Stimulated activated naive B cell treated with anti-CD40 and anti-IgM and Interleukin-4, amounts not matched to agents 10 μg/mL and 1 μg/mL and 100 μg/mL, for 72 hours (primary cell): ENCODE measurements around the gene KIAA1217.
A peak's percentile ranks its signal among the peaks of the same experiment; 100 is the strongest.

ENCODE experiments used
- ATAC-seq, 2 donors: fragments of 150-1000 bp; cut with Tn5 transposase; replicated peaks; 2 replicates each; pipeline ENCODE4 v1.10.0; 2021; ENCODE audit warnings: moderate library complexity in 1 of 2
- DNase-seq: peaks from one replicate; pipeline ENCODE4 v3.0.0; 2021
- H3K27ac Mint-ChIP-seq: one replicate; pipeline ENCODE4 v1.8.0; 2022; ENCODE audit warnings: mild to moderate bottlenecking, mixed read lengths
- H3K27me3 Mint-ChIP-seq, 2 donors: one replicate each; pipeline ENCODE4 v1.8.0; 2022; ENCODE audit warnings: mixed read lengths in 2 of 2
- H3K36me3 Mint-ChIP-seq, 2 donors: one replicate each; pipeline ENCODE4 v1.8.0; 2022; ENCODE audit warnings: mixed read lengths in 2 of 2, mild to moderate bottlenecking in 1 of 2
- H3K4me1 Mint-ChIP-seq, 2 donors: one replicate each; pipeline ENCODE4 v1.8.0; 2022; ENCODE audit warnings: mixed read lengths in 2 of 2, mild to moderate bottlenecking in 1 of 2
- H3K4me3 Mint-ChIP-seq, 2 donors: one replicate each; pipeline ENCODE4 v1.8.0; 2022; ENCODE audit warnings: mild to moderate bottlenecking in 2 of 2, mixed read lengths in 2 of 2, moderate library complexity in 1 of 2
- H3K9me3 Mint-ChIP-seq, 2 donors: one replicate each; pipeline ENCODE4 v1.8.0; 2022; ENCODE audit warnings: mixed read lengths in 2 of 2, mild to moderate bottlenecking in 1 of 2

The KIAA1217 gene

GRCh38 chr10:24357344-24358004 lies 148.5 kb downstream of the KIAA1217 start:
- Mint-ChIP-seq H3K27ac (no peak overlapping the region), H3K4me3 (no peak overlapping the region), H3K36me3 (no peaks in the 10 kb centered on the region), H3K9me3 (no peaks in the 10 kb centered on the region), H3K27me3 (no peaks in the 10 kb centered on the region), H3K4me1 (no peaks in the 10 kb centered on the region)
- DNase-seq (no peak), ATAC-seq (no peak)

- no peaks in the 10 kb centered on the region for H3K9me3 Mint-ChIP-seq
- no peak for DNase-seq
- no peaks in the 10 kb centered on the region for H3K36me3 Mint-ChIP-seq
- ATAC-seq: no peak
- H3K27me3 Mint-ChIP-seq: no peaks in the 10 kb centered on the region
- H3K27ac Mint-ChIP-seq: no peak overlapping the region
- H3K4me3 Mint-ChIP-seq: no peak overlapping the region
- H3K4me1 Mint-ChIP-seq: no peaks in the 10 kb centered on the region
These were observed 149.1 kb downstream of the KIAA1217 start for GRCh38 chr10:24358022-24358421.

- no peaks in the 10 kb centered on the region for H3K9me3 Mint-ChIP-seq
- no peak overlapping the region for H3K27ac Mint-ChIP-seq
- H3K36me3 Mint-ChIP-seq: no peaks in the 10 kb centered on the region
- DNase-seq (no peak), ATAC-seq (peak; percentile 38 to 49)
- H3K4me3 Mint-ChIP-seq: no peak overlapping the region
- H3K27me3 Mint-ChIP-seq: no peaks in the 10 kb centered on the region
- no peaks in the 10 kb centered on the region for H3K4me1 Mint-ChIP-seq
These were observed 151.6 kb downstream of the KIAA1217 start for GRCh38 chr10:24360282-24361127.

- no peaks in the 10 kb centered on the region for H3K4me1 Mint-ChIP-seq
- DNase-seq (no peak), ATAC-seq (no peak)
These were observed 154.1 kb downstream of the KIAA1217 start for GRCh38 chr10:24363070-24363469.

GRCh38 chr10:24367688-24368087 lies 158.8 kb downstream of the KIAA1217 start:
- Mint-ChIP-seq H3K4me1 (no peaks in the 10 kb centered on the region), H3K4me3 (no peak overlapping the region)
- DNase-seq: no peak

More at GRCh38 chr10:24363070-24363469, 154.1 kb downstream of the KIAA1217 start:
- Mint-ChIP-seq H3K36me3 (no peaks in the 10 kb centered on the region), H3K9me3 (no peaks in the 10 kb centered on the region), H3K27ac (no peak overlapping the region), H3K4me3 (no peak overlapping the region), H3K27me3 (no peaks in the 10 kb centered on the region)

GRCh38 chr10:24370877-24371276 lies 161.9 kb downstream of the KIAA1217 start:
- Mint-ChIP-seq H3K27ac (no peak overlapping the region), H3K27me3 (no peaks in the 10 kb centered on the region), H3K9me3 (peaks cover 4 to 6% of the 10 kb centered on the region in 2 donors), H3K4me3 (no peak overlapping the region), H3K36me3 (no peaks in the 10 kb centered on the region), H3K4me1 (no peaks in the 10 kb centered on the region)
- no peak for ATAC-seq
- DNase-seq: no peak

More at GRCh38 chr10:24367688-24368087, 158.8 kb downstream of the KIAA1217 start:
- Mint-ChIP-seq H3K27ac (no peak overlapping the region), H3K9me3 (peaks cover 4% of the 10 kb centered on the region in 2 donors), H3K36me3 (no peaks in the 10 kb centered on the region), H3K27me3 (no peaks in the 10 kb centered on the region)
- no peak for ATAC-seq

- no peaks in the 10 kb centered on the region for H3K27me3 Mint-ChIP-seq
- H3K9me3 Mint-ChIP-seq: peaks cover 4 to 6% of the 10 kb centered on the region in 2 donors
- ATAC-seq (no peak), DNase-seq (no peak)
- H3K4me3 Mint-ChIP-seq: no peak overlapping the region
- no peaks in the 10 kb centered on the region for H3K36me3 Mint-ChIP-seq
- no peak overlapping the region for H3K27ac Mint-ChIP-seq
- no peaks in the 10 kb centered on the region for H3K4me1 Mint-ChIP-seq
These were observed 162.5 kb downstream of the KIAA1217 start for GRCh38 chr10:24371396-24371795.

- H3K9me3 Mint-ChIP-seq: peaks cover 8 to 13% of the 10 kb centered on the region in 2 donors
- DNase-seq: no peak
- no peaks in the 10 kb centered on the region for H3K4me1 Mint-ChIP-seq
- ATAC-seq: no peak
- no peak overlapping the region for H3K4me3 Mint-ChIP-seq
- H3K27me3 Mint-ChIP-seq: no peaks in the 10 kb centered on the region
- no peaks in the 10 kb centered on the region for H3K36me3 Mint-ChIP-seq
- H3K27ac Mint-ChIP-seq: no peak overlapping the region
These were observed 165.4 kb downstream of the KIAA1217 start for GRCh38 chr10:24374134-24374915.

- no peaks in the 10 kb centered on the region for H3K4me1 Mint-ChIP-seq
- ATAC-seq: no peak
- no peaks in the 10 kb centered on the region for H3K36me3 Mint-ChIP-seq
- H3K9me3 Mint-ChIP-seq: peaks cover 8 to 13% of the 10 kb centered on the region in 2 donors
- no peak overlapping the region for H3K27ac Mint-ChIP-seq
- H3K27me3 Mint-ChIP-seq: no peaks in the 10 kb centered on the region
- DNase-seq: no peak
- H3K4me3 Mint-ChIP-seq: no peak overlapping the region
These were observed 166.6 kb downstream of the KIAA1217 start for GRCh38 chr10:24375510-24375909.

- Mint-ChIP-seq H3K27me3 (peaks cover 3% of the 10 kb centered on the region in 2 donors), H3K36me3 (peaks cover 0 to 2% of the 10 kb centered on the region in 2 donors), H3K9me3 (peaks cover 10 to 14% of the 10 kb centered on the region in 2 donors), H3K27ac (no peak overlapping the region), H3K4me3 (no peak overlapping the region), H3K4me1 (no peaks in the 10 kb centered on the region)
- ATAC-seq (no peak), DNase-seq (no peak)
These were observed 167.8 kb downstream of the KIAA1217 start for GRCh38 chr10:24376731-24377130.

GRCh38 chr10:24378126-24378920 lies 169.4 kb downstream of the KIAA1217 start:
- peaks cover 1 to 2% of the 10 kb centered on the region in 2 donors for H3K4me1 Mint-ChIP-seq
- DNase-seq (no peak), ATAC-seq (no peak)
- H3K27ac Mint-ChIP-seq: no peak overlapping the region
- H3K36me3 Mint-ChIP-seq: peaks cover 0 to 2% of the 10 kb centered on the region in 2 donors
- H3K27me3 Mint-ChIP-seq: peaks cover 5 to 11% of the 10 kb centered on the region in 2 donors
- peaks cover 6 to 9% of the 10 kb centered on the region in 2 donors for H3K9me3 Mint-ChIP-seq
- H3K4me3 Mint-ChIP-seq: no peak overlapping the region

GRCh38 chr10:24381235-24382010 lies 172.5 kb downstream of the KIAA1217 start:
- Mint-ChIP-seq H3K36me3 (peaks cover 0 to 2% of the 10 kb centered on the region in 2 donors), H3K4me1 (peaks cover 1 to 6% of the 10 kb centered on the region in 2 donors), H3K9me3 (peaks cover 6 to 9% of the 10 kb centered on the region in 2 donors), H3K27ac (no peak overlapping the region), H3K27me3 (peaks cover 5 to 11% of the 10 kb centered on the region in 2 donors), H3K4me3 (no peak overlapping the region)
- ATAC-seq (no peak), DNase-seq (no peak)

- ATAC-seq: no peak
- Mint-ChIP-seq H3K4me1 (peaks cover 1 to 6% of the 10 kb centered on the region in 2 donors), H3K27ac (no peak overlapping the region), H3K36me3 (peaks cover 0 to 2% of the 10 kb centered on the region in 2 donors), H3K4me3 (no peak overlapping the region), H3K27me3 (peaks cover 5 to 11% of the 10 kb centered on the region in 2 donors), H3K9me3 (peaks cover 3 to 7% of the 10 kb centered on the region in 2 donors)
- no peak for DNase-seq
These were observed 173.1 kb downstream of the KIAA1217 start for GRCh38 chr10:24382045-24382444.
